HG03097 (cell line): ENCODE measurements around the gene SOAT2.
"Not testable (repeated sequence)": the region's sequence is repeated elsewhere in the genome, so short reads cannot be mapped to it uniquely, and the experiment has no call there.

Experiments used
- ATAC-seq: cut with Tn5 transposase; IDR thresholded peaks from one replicate; pipeline ENCODE4 v1.9.1; 2021; ENCODE audit not compliant: unreplicated experiment, low FRiP score

Gene SOAT2

GRCh38 chr12:53101931-53102781 is 1.1 kb upstream of the SOAT2 start:
- ATAC-seq: no peak

GRCh38 chr12:53103860-53104305 is 597 bp downstream of the SOAT2 start:
- ATAC-seq: no peak

- ATAC-seq: no peak
These were observed 2.0 kb downstream of the SOAT2 start for GRCh38 chr12:53105256-53105655.

GRCh38 chr12:53105712-53106439 is 2.6 kb downstream of the SOAT2 start:
- no peak for ATAC-seq

- no peak for ATAC-seq
These were observed 3.8 kb downstream of the SOAT2 start for GRCh38 chr12:53107122-53107521.

GRCh38 chr12:53112431-53112830 is 9.1 kb downstream of the SOAT2 start:
- not testable (repeated sequence) for ATAC-seq

GRCh38 chr12:53113136-53113705 is 9.9 kb downstream of the SOAT2 start:
- no peak for ATAC-seq

GRCh38 chr12:53113951-53114350 is 10.7 kb downstream of the SOAT2 start:
- ATAC-seq: no peak

- ATAC-seq: no peak
These were observed 12.0 kb downstream of the SOAT2 start for GRCh38 chr12:53115112-53115890.

GRCh38 chr12:53115891-53116648 is 12.8 kb downstream of the SOAT2 start:
- no peak for ATAC-seq

- ATAC-seq: no peak
These were observed 15.5 kb downstream of the SOAT2 start for GRCh38 chr12:53118751-53119300.

- ATAC-seq: no peak
These were observed 17.6 kb downstream of the SOAT2 start for GRCh38 chr12:53120685-53121525.

GRCh38 chr12:53122961-53123468 is 19.7 kb downstream of the SOAT2 start:
- ATAC-seq: no peak

- no peak for ATAC-seq
These were observed 20.5 kb downstream of the SOAT2 start for GRCh38 chr12:53123578-53124351.

- ATAC-seq: no peak
These were observed 21.1 kb downstream of the SOAT2 start for GRCh38 chr12:53124352-53124723.

GRCh38 chr12:53127169-53127568 is 23.9 kb downstream of the SOAT2 start:
- no peak for ATAC-seq

- ATAC-seq: no peak
These were observed 25.7 kb downstream of the SOAT2 start for GRCh38 chr12:53128780-53129569.
